ENCODE measurements around the gene ANXA5.

GRCh38 chr4:121712001-121712651, 15.3 kb upstream of the ANXA5 start:
- TF ChIP-seq POLR2A (IDR thresholded peaks at IDR 0.05), result no peak
- TF ChIP-seq, protein P1, sequence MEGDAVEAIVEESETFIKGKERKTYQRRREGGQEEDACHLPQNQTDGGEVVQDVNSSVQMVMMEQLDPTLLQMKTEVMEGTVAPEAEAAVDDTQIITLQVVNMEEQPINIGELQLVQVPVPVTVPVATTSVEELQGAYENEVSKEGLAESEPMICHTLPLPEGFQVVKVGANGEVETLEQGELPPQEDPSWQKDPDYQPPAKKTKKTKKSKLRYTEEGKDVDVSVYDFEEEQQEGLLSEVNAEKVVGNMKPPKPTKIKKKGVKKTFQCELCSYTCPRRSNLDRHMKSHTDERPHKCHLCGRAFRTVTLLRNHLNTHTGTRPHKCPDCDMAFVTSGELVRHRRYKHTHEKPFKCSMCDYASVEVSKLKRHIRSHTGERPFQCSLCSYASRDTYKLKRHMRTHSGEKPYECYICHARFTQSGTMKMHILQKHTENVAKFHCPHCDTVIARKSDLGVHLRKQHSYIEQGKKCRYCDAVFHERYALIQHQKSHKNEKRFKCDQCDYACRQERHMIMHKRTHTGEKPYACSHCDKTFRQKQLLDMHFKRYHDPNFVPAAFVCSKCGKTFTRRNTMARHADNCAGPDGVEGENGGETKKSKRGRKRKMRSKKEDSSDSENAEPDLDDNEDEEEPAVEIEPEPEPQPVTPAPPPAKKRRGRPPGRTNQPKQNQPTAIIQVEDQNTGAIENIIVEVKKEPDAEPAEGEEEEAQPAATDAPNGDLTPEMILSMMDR (IDR thresholded peaks at IDR 0.05), result no peak
